ENCODE results near the gene CTSW.
A peak's percentile ranks its signal among the peaks of the same experiment; 100 is the strongest.

The CTSW gene

GRCh38 chr11:65868076-65868667, 11.5 kb upstream of the CTSW start:
- no peak for DNase-seq

- no peak for DNase-seq
Measured at GRCh38 chr11:65868907-65869306, 10.7 kb upstream of the CTSW start.

GRCh38 chr11:65869643-65870306, 9.9 kb upstream of the CTSW start:
- DNase-seq: no peak

- DNase-seq: no peak
Measured at GRCh38 chr11:65870307-65870658, 9.4 kb upstream of the CTSW start.

GRCh38 chr11:65870706-65871681, 8.6 kb upstream of the CTSW start:
- DNase-seq: no peak

GRCh38 chr11:65871811-65872548, 7.7 kb upstream of the CTSW start:
- no peak for DNase-seq

- DNase-seq: no peak
Measured at GRCh38 chr11:65872586-65873317, 6.9 kb upstream of the CTSW start, which contains the start of gene EFEMP2. TSS of gene EFEMP2 (minus strand) at chr11:65872800. CDS start at chr11:65872354, 446 bp downstream.

GRCh38 chr11:65873318-65874156, 6.1 kb upstream of the CTSW start:
- DNase-seq: peak; percentile 70 to 91

GRCh38 chr11:65880027-65880426, 390 bp downstream of the CTSW start:
- no peak for DNase-seq

GRCh38 chr11:65880844-65881421, 1.3 kb downstream of the CTSW start:
- DNase-seq: no peak

- DNase-seq: no peak
Measured at GRCh38 chr11:65882120-65883057, 2.8 kb downstream of the CTSW start.

- DNase-seq: no peak
Measured at GRCh38 chr11:65883058-65883761, 3.6 kb downstream of the CTSW start.

GRCh38 chr11:65883786-65884715, 4.4 kb downstream of the CTSW start:
- DNase-seq: no peak

- peak; percentile 48 to 61 for DNase-seq
Measured at GRCh38 chr11:65884716-65885092, 5.1 kb downstream of the CTSW start.

GRCh38 chr11:65885231-65885630, 5.6 kb downstream of the CTSW start:
- no peak for DNase-seq

- no peak for DNase-seq
Measured at GRCh38 chr11:65885808-65886536, 6.3 kb downstream of the CTSW start.
